ENCODE measurements around the gene UBE2E2. TPM values are rescaled to one million over a fixed set of nuclear protein-coding genes. Genes with fewer than 3 reads are reported as not detected.

The UBE2E2 gene
- total RNA-seq, 1 experiment from 2014 or later, result 38.6 TPM

DNA sequence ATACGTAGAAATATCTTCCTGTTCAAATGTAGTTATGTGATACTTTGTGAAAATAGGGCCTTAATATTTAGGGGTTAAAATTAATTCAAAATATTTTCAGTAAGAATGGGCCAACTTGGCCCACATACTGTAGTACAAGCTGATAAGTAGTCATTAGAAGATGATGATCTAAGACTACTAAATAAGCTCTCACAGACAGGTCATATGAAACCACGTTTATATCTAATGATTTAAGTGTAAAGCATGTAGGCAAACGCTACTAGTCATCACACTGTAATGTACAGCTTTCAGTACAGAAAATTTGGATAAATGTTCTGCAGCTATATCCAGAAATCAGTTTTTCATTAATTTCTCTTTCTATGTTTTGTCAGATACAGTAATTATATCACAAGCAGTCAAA, 228.6 kb downstream of the UBE2E2 start:
- Mint-ChIP-seq H3K4me1 (peaks cover 17 to 32% of the 10 kb centered on the region in 2 experiments), H3K4me3 (no peak overlapping the region), H3K9me3 (no peaks in the 10 kb centered on the region), H3K27ac (no peak overlapping the region), H3K36me3 (ENCODE audit: insufficient read depth in 1 of 3, low read depth in 3 of 3) (no peaks in the 10 kb centered on the region), H3K27me3 (ENCODE audit: low read depth) (no peaks in the 10 kb centered on the region)
- Histone ChIP-seq H3K9ac (ENCODE audit: extremely low read depth, insufficient read length, low read length) (no peak overlapping the region), H3T11ph (ENCODE audit: low read length) (no peak overlapping the region), H2BK120ac (ENCODE audit: low read depth, low read length, poor library complexity, severe bottlenecking) (no peak overlapping the region), H3K23me2 (ENCODE audit: insufficient read length, low read depth, low read length, poor library complexity, severe bottlenecking) (no peaks in the 10 kb centered on the region), H2BK20ac (ENCODE audit: low read depth, low read length, poor library complexity, severe bottlenecking) (no peak overlapping the region), H3K23ac (ENCODE audit: insufficient read length, low read depth, low read length) (no peak overlapping the region), H4K5ac (ENCODE audit: insufficient read length, low read depth, low read length) (no peak overlapping the region), H3K27ac (ENCODE audit: insufficient read length, low read depth, low read length) (no peak overlapping the region), H3K4me1 (ENCODE audit: insufficient read depth, low read length) (peaks cover 7% of the 10 kb centered on the region; the same call in 1 of the 2 replicates), H4K20me1 (ENCODE audit: control insufficient read depth, insufficient read depth, insufficient read length) (no peaks in the 10 kb centered on the region), H2BK15ac (ENCODE audit: low read depth, low read length) (no peak overlapping the region), H2BK12ac (ENCODE audit: insufficient read length, low read depth, low read length) (no peak overlapping the region), H3K56ac (ENCODE audit: insufficient read length, low read depth, low read length) (no peak overlapping the region), H3K4ac (ENCODE audit: low read depth, low read length) (no peak overlapping the region), H3K79me2 (ENCODE audit: insufficient read depth, low read length) (no peaks in the 10 kb centered on the region), H3K18ac (ENCODE audit: insufficient read length, low read depth, low read length) (no peak overlapping the region), H3K79me1 (ENCODE audit: insufficient read depth, low read depth, low read length, poor library complexity, severe bottlenecking) (peaks cover 2% of the 10 kb centered on the region), H3K14ac (ENCODE audit: insufficient read depth, low read length) (no peak overlapping the region), H2AFZ (ENCODE audit: low read length) (no peak overlapping the region), H4K91ac (ENCODE audit: insufficient read length, low read depth, low read length) (no peak overlapping the region), H3K9me3 (ENCODE audit: control insufficient read depth, low read depth, low read length) (no peaks in the 10 kb centered on the region), H4K8ac (replicated peaks; ENCODE audit: insufficient read length, low read depth, low read length) (no peak overlapping the region), H3K27me3 (ENCODE audit: insufficient read depth, low read length) (no peaks in the 10 kb centered on the region), H2BK5ac (ENCODE audit: insufficient read length, low read length) (no peak overlapping the region), H3K4me2 (ENCODE audit: insufficient read depth, insufficient read length, low read length) (no peak overlapping the region), H2AK5ac (ENCODE audit: insufficient read length, low read length) (no peak overlapping the region)
- no CpG with 5 or more reads among the region's 3 CpGs for WGBS (ENCODE audit: extremely low coverage, insufficient read length, low lambda C conversion rate)
- TF ChIP-seq, protein P1, sequence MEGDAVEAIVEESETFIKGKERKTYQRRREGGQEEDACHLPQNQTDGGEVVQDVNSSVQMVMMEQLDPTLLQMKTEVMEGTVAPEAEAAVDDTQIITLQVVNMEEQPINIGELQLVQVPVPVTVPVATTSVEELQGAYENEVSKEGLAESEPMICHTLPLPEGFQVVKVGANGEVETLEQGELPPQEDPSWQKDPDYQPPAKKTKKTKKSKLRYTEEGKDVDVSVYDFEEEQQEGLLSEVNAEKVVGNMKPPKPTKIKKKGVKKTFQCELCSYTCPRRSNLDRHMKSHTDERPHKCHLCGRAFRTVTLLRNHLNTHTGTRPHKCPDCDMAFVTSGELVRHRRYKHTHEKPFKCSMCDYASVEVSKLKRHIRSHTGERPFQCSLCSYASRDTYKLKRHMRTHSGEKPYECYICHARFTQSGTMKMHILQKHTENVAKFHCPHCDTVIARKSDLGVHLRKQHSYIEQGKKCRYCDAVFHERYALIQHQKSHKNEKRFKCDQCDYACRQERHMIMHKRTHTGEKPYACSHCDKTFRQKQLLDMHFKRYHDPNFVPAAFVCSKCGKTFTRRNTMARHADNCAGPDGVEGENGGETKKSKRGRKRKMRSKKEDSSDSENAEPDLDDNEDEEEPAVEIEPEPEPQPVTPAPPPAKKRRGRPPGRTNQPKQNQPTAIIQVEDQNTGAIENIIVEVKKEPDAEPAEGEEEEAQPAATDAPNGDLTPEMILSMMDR (conservative IDR thresholded peaks at IDR 0.05), result no peak
- DNase-seq, result no peak

Data from H9 (cell line).